ENCODE results near the gene MERTK.

- TF ChIP-seq GABPA (IDR thresholded peaks at IDR 0.05; ENCODE audit: low read depth, low read length): no peak
- no peak for TF ChIP-seq GABPA (CRISPR knock-in tag; IDR thresholded peaks at IDR 0.05; ENCODE audit: low read depth)
- TF ChIP-seq ZNF3 (CRISPR knock-in tag; IDR thresholded peaks at IDR 0.05): no peak
- no peak for TF ChIP-seq STAT5B (CRISPR knock-in tag; IDR thresholded peaks at IDR 0.05)
These were observed 26.3 kb downstream of the MERTK start for GRCh38 chr2:111924617-111925107.
